KMS-11 (cell line): Measurements from ENCODE around the gene ITPR1.

ENCODE experiments used
- H2AFZ ChIP-seq: fragments of 200-600 bp; sonication (generic); 2 replicates; pipeline ENCODE4 v1.6.1; 2016; ENCODE audit warnings: antibody characterized with exemption, mixed run types, low read depth
- H3K27ac ChIP-seq: fragments of 200-600 bp; sonication (generic); 2 replicates; pipeline ENCODE4 v1.6.1; 2016; ENCODE audit warnings: mild to moderate bottlenecking, mixed run types
- H3K27me3 ChIP-seq: fragments of 200-600 bp; sonication (generic); 2 replicates; pipeline ENCODE4 v1.6.1; 2017; ENCODE audit warnings: mild to moderate bottlenecking, low read depth, mixed run types, moderate library complexity; ENCODE audit not compliant: insufficient read depth
- H3K36me3 ChIP-seq: fragments of 200-600 bp; sonication (generic); 2 replicates; pipeline ENCODE4 v1.6.1; 2017; ENCODE audit warnings: mild to moderate bottlenecking, mixed run types; ENCODE audit not compliant: insufficient read depth
- H3K4me1 ChIP-seq: fragments of 200-600 bp; sonication (generic); 2 replicates; pipeline ENCODE4 v1.6.1; 2016; ENCODE audit warnings: mild to moderate bottlenecking, low read depth, mixed run types; ENCODE audit not compliant: poor library complexity, severe bottlenecking
- H3K4me2 ChIP-seq: fragments of 200-600 bp; sonication (generic); 2 replicates; pipeline ENCODE4 v1.7.0; 2016; ENCODE audit warnings: mild to moderate bottlenecking, mixed run types
- H3K4me3 ChIP-seq: fragments of 200-600 bp; sonication (generic); IDR thresholded peaks from 2 replicates; pipeline ENCODE4 v1.6.1; 2017; ENCODE audit warnings: low read depth, low read length, mixed read lengths; ENCODE audit not compliant: insufficient read depth
- H3K79me2 ChIP-seq: fragments of 200-600 bp; sonication (generic); 2 replicates; pipeline ENCODE4 v1.6.1; 2016; ENCODE audit warnings: low read depth, mixed run types; ENCODE audit not compliant: insufficient read depth
- H3K9ac ChIP-seq: fragments of 200-600 bp; sonication (generic); 2 replicates; pipeline ENCODE4 v1.6.1; 2016; ENCODE audit warnings: mild to moderate bottlenecking, mixed run types
- H4K20me1 ChIP-seq: fragments of 200-600 bp; sonication (generic); 2 replicates; pipeline ENCODE4 v1.6.1; 2016; ENCODE audit warnings: mild to moderate bottlenecking, mixed run types; ENCODE audit not compliant: insufficient read depth
- CTCF ChIP-seq: fragments of 200-600 bp; sonication (generic); conservative IDR thresholded peaks from 2 replicates; pipeline ENCODE4 v1.6.1; 2017; ENCODE audit warnings: low read depth, mild to moderate bottlenecking, antibody characterized with exemption, low read length, moderate library complexity, mixed read lengths

Gene ITPR1

DNA sequence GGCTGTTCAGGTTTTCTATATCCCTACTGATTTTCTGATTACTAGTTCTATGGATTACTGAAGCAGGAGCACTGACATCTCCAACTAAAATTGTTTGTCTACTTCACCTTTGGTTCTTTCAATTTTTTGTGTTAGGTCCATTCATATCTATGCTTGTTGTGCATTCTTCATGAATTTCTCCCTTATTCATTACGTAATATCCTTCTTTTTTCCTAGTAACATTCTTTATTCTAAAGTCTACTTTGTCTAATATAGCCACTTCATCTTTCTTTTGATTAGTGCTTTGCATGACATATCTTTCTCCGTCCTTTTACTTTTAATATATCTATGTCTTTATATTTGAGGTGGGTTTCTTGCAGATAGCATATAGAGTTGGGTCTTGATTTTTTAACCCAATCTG, 369.8 kb downstream of the ITPR1 start:
- Histone ChIP-seq H3K36me3 (no peaks in the 10 kb centered on the region), H3K27me3 (no peaks in the 10 kb centered on the region), H3K4me1 (no peaks in the 10 kb centered on the region), H3K9ac (no peak overlapping the region), H4K20me1 (no peaks in the 10 kb centered on the region), H2AFZ (no peak overlapping the region), H3K4me2 (no peak overlapping the region), H3K27ac (no peak overlapping the region), H3K4me3 (no peak overlapping the region), H3K79me2 (no peaks in the 10 kb centered on the region)
- no peak for TF ChIP-seq CTCF

- no peaks in the 10 kb centered on the region for H3K4me1 ChIP-seq
- H4K20me1 ChIP-seq: no peaks in the 10 kb centered on the region
- H3K27me3 ChIP-seq: no peaks in the 10 kb centered on the region
- H2AFZ ChIP-seq: no peak overlapping the region
- TF ChIP-seq CTCF: no peak
- H3K4me2 ChIP-seq: no peak overlapping the region
- no peak overlapping the region for H3K27ac ChIP-seq
- no peaks in the 10 kb centered on the region for H3K36me3 ChIP-seq
- no peak overlapping the region for H3K4me3 ChIP-seq
- no peaks in the 10 kb centered on the region for H3K79me2 ChIP-seq
- H3K9ac ChIP-seq: no peak overlapping the region
These were observed 371.4 kb downstream of the ITPR1 start for GRCh38 chr3:4864503-4864902.

GRCh38 chr3:4865714-4866113, 372.6 kb downstream of the ITPR1 start:
- no peak for TF ChIP-seq CTCF
- no peaks in the 10 kb centered on the region for H4K20me1 ChIP-seq
- no peak overlapping the region for H3K27ac ChIP-seq
- no peak overlapping the region for H3K4me3 ChIP-seq
- H3K79me2 ChIP-seq: no peaks in the 10 kb centered on the region
- H3K4me2 ChIP-seq: no peak overlapping the region
- H2AFZ ChIP-seq: no peak overlapping the region
- H3K9ac ChIP-seq: no peak overlapping the region
- H3K36me3 ChIP-seq: no peaks in the 10 kb centered on the region
- H3K4me1 ChIP-seq: no peaks in the 10 kb centered on the region
- no peaks in the 10 kb centered on the region for H3K27me3 ChIP-seq

- Histone ChIP-seq H3K4me2 (no peak overlapping the region), H2AFZ (no peak overlapping the region), H4K20me1 (no peaks in the 10 kb centered on the region), H3K27ac (no peak overlapping the region), H3K27me3 (no peaks in the 10 kb centered on the region), H3K4me1 (no peaks in the 10 kb centered on the region), H3K4me3 (no peak overlapping the region), H3K36me3 (no peaks in the 10 kb centered on the region), H3K9ac (no peak overlapping the region), H3K79me2 (no peaks in the 10 kb centered on the region)
- TF ChIP-seq CTCF: no peak
These were observed 373.7 kb downstream of the ITPR1 start for GRCh38 chr3:4866866-4867265.
